Stimulated activated naive CD4-positive, alpha-beta T cell (primary cell): ENCODE data around the gene ASXL1.
A peak's percentile ranks its signal among the peaks of the same experiment; 100 is the strongest.
"Not testable (repeated sequence)": the region's sequence is repeated elsewhere in the genome, so short reads cannot be mapped to it uniquely, and the experiment has no call there.

Experiments used
- DNase-seq, 6 experiments: peaks; one replicate each; lab custom pipeline; 2025; lab: John Stamatoyannopoulos, UW

Gene ASXL1

DNA sequence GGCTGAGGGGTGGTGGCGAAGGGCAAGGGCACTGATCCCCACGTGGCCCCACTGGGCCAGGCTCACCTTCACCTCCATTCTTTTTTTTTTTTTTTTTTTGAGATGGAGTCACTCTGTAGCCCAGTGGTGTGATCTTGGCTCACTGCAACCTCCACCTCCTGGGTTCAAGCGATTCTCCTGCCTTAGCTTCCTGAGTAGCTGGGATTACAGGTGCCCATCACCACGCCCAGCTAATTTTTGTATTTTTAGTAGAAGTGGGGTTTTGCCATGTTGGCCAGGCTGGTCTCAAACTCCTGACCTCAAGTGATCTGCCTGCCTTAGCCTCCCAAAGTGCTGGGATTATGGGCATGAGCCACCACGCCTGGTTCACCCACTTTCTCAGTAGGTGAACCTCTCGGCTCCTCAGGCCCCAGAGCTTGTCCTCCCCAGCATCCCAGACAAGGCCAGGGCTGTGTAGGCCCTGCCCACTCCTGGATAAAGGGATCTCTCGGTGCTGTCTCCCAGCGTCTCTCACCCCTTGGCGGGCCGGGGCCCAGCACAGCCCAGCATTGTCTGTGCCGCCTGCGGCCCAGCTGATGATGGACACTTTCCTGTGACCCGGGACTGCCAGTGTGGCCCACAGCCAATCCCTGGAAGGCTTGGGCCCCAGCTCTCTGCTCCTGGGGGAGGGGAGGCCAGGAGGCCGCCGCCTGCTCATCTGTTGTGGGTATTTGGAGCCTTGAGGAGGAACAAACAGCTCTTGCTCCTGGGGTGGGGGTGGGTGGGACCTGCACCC is 108.0 kb downstream of the ASXL1 start:
- not testable (repeated sequence) for DNase-seq

DNA sequence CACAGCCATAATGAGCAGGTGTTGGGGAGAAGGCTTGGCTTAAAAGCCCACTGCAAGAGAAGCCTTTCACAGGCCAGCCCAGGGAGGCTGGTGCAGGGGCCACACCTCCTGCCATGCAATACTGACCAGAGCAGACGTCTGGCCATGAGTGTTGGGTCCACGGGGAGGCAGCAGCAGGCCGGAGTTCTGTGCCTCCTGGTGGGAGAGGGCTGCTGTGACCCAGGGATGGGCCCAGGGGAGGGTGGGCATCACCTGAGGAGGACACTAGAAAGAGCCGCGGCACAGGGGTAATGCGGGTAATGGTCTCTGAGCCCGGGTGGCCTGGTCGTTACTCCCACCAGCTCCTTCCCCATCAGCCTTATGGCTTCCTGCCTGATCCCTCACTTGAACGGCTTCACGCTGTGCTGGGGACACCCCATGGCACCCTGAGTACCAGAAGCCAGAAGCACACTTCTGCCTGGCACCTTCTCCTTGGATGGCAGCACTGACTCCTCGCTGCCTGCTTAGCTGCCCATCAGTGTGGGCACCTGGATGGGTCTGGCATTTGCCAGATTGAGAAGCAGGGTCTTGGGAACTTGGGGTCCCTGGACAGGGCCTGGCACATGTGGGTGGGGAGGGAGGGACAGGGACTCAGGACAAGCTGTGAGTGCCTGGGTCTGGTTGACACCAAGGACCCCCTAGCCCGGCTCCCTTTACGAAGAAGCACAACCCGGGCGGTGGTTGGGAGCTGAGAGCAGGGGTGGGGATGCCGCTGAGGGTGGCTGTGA is 108.8 kb downstream of the ASXL1 start:
- DNase-seq: no peak

DNA sequence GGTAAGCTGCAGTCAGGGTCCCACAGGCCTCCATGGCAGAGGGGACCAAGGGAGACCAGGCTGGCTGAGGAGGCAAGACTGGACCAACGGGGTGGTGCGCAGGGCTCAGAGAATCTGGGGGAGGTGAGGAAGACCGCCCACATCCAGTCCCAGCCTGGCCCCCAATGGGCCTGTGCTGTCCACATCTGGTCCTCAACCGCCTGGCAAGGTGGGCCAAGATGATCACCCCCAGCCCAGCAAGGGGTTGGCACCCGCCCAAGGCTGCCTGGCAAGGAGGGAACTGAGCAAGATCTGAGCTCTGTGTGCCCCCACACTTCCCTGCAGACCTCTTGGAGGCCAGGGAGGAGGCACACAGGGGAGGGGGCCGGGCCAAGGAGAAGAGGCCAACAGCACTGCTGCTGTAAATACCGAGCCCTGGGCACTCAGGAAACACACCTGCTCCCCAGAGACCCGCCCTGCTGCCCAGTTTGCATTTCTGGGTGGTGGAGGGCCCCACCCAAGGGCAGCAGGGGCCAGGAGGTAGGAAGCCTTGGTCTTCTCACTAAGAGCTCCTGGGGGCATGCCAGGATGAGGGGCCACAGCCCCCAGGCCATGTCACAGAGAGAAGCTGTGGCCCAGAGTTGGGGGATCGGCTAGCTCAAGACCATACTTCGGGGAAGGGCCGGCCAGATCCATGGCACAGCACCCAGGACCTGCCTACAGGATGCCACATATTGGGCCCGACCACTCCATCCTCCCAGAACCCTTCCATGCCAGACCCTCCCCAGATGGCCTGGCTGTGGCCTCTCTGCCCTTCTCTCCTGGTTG is 109.6 kb downstream of the ASXL1 start:
- no peak for DNase-seq

DNA sequence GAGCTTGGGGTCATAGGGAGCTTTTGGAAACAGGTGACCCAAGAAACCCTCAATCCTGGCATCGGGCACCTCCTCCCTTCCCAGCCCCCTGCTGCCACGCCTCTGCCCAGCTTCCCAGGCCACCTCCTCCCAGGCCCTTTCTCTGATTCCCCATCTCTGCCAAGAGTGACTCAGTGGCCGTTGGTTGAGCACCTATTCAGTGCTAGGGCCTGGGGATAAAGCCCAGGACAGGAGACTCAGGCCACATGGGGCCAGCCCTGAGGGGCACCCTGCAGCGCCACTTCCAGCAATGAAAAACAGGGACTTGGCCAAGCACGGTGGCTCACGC is 110.1 kb downstream of the ASXL1 start:
- DNase-seq: no peak

- DNase-seq: no peak
These were observed 110.7 kb downstream of the ASXL1 start for GRCh38 chr20:32468860-32469259.

DNA sequence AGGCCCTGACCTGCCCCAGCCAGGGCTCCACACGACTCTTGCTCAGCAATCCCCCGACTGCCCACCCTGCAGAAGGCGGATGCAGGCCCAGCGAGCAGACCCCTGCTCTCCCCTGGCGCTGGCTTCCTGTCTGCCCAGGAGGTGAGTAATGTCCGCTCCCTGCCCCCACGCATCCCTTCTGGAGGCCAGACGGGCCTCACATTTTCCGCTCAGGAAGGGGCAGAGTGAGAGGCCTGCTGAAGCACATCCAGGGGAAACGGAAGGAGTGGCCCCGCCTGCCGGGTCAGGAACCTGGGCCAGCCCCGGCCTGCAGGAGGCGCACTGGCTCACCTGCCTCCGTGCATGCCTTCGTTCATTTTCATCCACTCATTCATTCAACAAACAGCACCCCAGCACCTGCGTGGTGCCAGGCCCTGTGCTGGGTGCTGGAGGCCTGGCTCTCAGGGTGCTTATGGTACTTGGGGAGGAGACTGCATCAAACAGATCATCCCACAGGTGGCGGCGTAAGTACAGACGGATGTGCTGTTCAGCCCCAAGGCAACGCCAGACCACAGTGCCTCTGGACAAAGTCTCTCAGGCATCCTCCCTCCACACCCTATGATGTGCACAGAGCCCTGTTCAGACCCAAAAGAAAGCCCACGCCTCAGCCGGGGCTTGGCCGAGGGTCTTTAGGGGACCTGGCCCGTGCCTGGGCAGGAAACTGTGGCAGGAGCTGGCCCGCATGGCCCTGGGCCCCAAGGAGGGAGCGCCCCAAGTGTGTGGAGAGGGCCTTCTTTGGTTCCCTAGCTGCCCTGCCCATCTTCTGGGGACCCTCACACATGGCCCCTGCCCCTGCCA is 112.1 kb downstream of the ASXL1 start:
- DNase-seq: peak in 1 of 6 experiments; percentile 15

GRCh38 chr20:32470940-32471339 is 112.8 kb downstream of the ASXL1 start:
- DNase-seq: no peak

DNA sequence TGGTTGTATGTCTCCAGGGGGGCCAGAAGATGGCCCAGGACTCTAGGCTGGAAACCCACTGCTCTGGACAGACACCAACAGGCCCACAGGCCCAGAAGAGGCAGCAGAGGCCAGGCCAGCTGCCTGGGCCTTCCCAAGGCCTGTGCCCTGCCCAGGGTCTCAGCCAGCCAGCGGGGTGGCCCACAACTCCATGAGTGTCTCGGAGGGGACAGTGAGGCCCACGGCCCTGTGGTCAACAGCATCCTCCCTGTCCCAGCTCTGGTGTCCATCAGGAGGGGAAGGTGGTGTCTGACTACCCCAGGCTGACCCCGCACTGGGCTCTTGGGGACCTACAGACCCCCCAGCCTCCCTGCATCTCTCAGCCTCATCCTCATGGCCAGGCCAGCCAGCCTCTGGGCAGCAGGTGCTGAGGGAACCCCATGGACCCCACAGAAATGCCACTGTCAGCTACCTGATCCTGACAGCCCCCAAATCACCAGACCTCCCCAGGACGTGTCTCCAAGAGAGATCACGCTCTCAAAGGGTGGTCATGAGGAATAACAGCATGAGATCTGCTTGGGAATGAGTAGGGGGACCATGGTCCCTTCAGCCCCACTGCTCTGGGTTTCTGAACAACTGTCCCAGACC is 114.6 kb downstream of the ASXL1 start:
- no peak for DNase-seq

GRCh38 chr20:32473231-32474008 is 115.3 kb downstream of the ASXL1 start:
- DNase-seq: no peak

DNA sequence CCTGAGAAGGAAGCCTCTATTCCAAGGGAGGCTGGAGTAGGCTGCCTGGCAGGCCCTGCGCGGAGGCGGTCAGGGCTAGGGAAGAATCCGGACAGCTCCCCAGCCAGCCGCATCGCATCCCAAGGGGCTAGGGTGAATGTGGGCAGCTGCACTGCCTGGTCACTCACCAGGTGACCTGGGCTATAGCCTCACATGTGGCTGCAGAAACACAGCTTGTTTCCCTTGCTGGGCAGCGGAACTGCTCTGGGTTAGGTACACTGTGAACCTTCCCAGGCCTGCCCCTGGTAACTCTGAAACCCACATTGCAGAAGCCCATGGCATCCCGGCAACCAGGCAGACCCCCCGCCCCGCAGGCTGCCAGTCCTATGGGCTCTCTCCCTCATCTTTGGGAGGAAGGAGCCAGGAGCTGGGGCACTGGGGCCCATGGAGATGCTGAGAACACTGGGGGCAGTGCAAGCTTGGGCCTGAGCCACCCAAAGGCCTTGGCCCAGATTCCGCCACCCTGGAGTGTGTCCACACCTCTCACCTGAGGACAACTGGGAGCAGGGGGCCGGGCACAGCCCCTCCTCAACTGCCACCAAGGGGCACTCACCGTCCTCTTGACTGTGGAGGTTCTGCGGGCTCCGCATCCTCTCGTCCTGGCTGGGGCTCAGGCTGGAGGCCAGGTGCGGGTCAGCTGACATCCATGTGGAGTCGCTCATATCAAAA is 116.0 kb downstream of the ASXL1 start:
- DNase-seq: no peak

GRCh38 chr20:32474717-32474966 is 116.5 kb downstream of the ASXL1 start:
- DNase-seq: no peak

GRCh38 chr20:32474967-32475811 is 117.1 kb downstream of the ASXL1 start:
- DNase-seq: no peak

GRCh38 chr20:32476684-32477593 is 118.8 kb downstream of the ASXL1 start:
- DNase-seq: no peak

DNA sequence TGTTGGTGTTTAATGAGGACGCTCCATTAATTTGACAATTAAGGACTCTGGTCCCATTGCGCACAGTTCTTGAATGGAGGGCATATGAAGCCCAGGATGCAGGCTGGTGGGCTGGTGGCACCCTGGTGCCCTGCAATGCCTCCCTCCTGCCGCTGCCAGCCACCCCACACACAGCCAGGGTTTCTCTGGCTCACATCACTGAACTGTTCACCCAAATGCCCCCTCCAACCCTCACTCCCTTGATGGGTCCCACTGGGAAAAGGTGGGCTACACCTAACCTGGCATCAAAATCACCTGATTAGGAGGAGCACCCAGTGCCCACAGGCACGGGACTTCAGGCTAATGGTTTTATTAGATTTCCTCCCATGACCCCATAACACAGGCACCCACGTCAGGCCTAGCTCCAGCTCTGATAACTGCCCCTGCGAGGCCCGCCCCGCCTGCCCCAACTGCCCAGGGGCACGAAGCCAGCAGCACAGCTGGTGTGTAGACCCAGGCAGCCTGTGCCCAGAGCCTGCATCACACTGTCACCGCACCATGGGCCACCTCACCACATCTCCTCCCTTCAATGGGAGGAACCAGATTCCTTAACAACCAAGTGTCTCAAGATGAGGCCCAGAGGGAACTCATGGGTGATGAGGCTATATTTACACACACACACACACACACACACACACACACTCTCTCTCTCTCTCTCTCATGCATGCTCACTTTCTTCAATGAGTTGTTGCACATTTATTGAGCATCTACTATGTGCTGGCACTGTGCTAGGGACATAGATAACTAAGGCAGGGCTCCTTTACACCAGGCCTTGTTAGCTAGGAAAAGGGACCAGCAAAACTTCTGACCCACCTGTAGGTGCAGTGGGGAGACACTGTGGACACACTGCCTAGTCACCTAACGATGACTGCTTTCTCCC is 119.7 kb downstream of the ASXL1 start:
- no peak for DNase-seq

- DNase-seq: no peak
These were observed 120.4 kb downstream of the ASXL1 start for GRCh38 chr20:32478576-32478975.

DNA sequence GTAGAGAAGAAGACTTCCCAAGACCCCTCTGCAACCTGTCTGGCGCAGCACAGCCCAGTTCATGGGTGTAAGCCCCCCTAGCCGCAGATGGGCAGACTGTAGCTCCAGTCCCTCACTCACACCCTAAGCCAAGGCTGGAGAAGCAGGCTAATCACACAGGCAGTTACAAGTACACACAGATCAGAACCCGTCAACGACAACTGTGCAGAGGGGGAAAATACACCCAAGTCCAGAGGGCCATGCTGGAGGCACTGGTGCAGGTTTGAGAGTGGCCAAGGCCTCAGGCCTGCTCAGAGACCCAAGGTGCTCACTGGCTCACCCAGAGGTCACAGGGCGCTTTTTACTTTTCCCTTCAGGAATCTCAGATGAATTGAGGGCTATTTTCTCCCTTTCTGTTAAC is 120.9 kb downstream of the ASXL1 start:
- no peak for DNase-seq

GRCh38 chr20:32479697-32480171 is 121.6 kb downstream of the ASXL1 start:
- DNase-seq: no peak
